NOMO-1 treated with dmso at 0.1 percent for 144 hours (cell line): ENCODE results near the gene SCN1A.

ENCODE experiments used
- DNase-seq: peaks from one replicate; lab custom pipeline; 2025; ENCODE audit not compliant: unreplicated experiment; lab: John Stamatoyannopoulos, UW

SCN1A gene

GRCh38 chr2:166082736-166083135 lies 45.1 kb downstream of the SCN1A start:
- DNase-seq, result no peak

GRCh38 chr2:166081852-166082251 lies 46.0 kb downstream of the SCN1A start:
- DNase-seq, result no peak

GRCh38 chr2:166081131-166081632 lies 46.6 kb downstream of the SCN1A start:
- DNase-seq, result no peak

- DNase-seq, result no peak
These were observed 53.4 kb downstream of the SCN1A start for GRCh38 chr2:166074430-166074829.

GRCh38 chr2:166074011-166074410 lies 53.8 kb downstream of the SCN1A start:
- no peak for DNase-seq

- DNase-seq, result no peak
These were observed 57.6 kb downstream of the SCN1A start for GRCh38 chr2:166070231-166070630.

GRCh38 chr2:166068981-166069380 lies 58.8 kb downstream of the SCN1A start:
- DNase-seq, result no peak

GRCh38 chr2:166067229-166067628 lies 60.6 kb downstream of the SCN1A start:
- DNase-seq, result no peak

- no peak for DNase-seq
These were observed 67.6 kb downstream of the SCN1A start for GRCh38 chr2:166060191-166060590.

GRCh38 chr2:166057370-166058164 lies 70.3 kb downstream of the SCN1A start:
- no peak for DNase-seq

GRCh38 chr2:166044853-166045483 lies 82.9 kb downstream of the SCN1A start:
- no peak for DNase-seq

- no peak for DNase-seq
These were observed 84.9 kb downstream of the SCN1A start for GRCh38 chr2:166042768-166043390.

GRCh38 chr2:166042356-166042755 lies 85.5 kb downstream of the SCN1A start:
- no peak for DNase-seq

GRCh38 chr2:166041613-166042012 lies 86.2 kb downstream of the SCN1A start:
- DNase-seq, result no peak

GRCh38 chr2:166032361-166032760 lies 95.5 kb downstream of the SCN1A start:
- no peak for DNase-seq

GRCh38 chr2:166031054-166031453 lies 96.8 kb downstream of the SCN1A start:
- no peak for DNase-seq

GRCh38 chr2:166025313-166025712 lies 102.5 kb downstream of the SCN1A start:
- DNase-seq, result no peak

- no peak for DNase-seq
These were observed 110.6 kb downstream of the SCN1A start for GRCh38 chr2:166017208-166017607.

- no peak for DNase-seq
These were observed 113.9 kb downstream of the SCN1A start for GRCh38 chr2:166013878-166014277.

GRCh38 chr2:166011660-166012059 lies 116.2 kb downstream of the SCN1A start:
- DNase-seq, result no peak

GRCh38 chr2:166000401-166000800 lies 127.4 kb downstream of the SCN1A start:
- no peak for DNase-seq

- no peak for DNase-seq
These were observed 137.0 kb downstream of the SCN1A start for GRCh38 chr2:165990846-165991245.
